Suprapubic skin (tissue), 4 donors: Measurements from ENCODE around the gene RGL2. TPM values are rescaled to one million over a fixed set of nuclear protein-coding genes. Genes with fewer than 3 reads are reported as not detected.
A peak's percentile ranks its signal among the peaks of the same experiment; 100 is the strongest.

ENCODE experiments used
- DNase-seq, 2 donors: peaks; one replicate each; pipeline ENCODE4 v3.0.0-alpha.2; 2019; ENCODE audit warnings: low spot score in 2 of 2
- H3K27ac ChIP-seq: fragments of 200-600 bp; sonication (generic); one replicate; pipeline ENCODE4 v1.5.1; 2019
- H3K27me3 ChIP-seq: fragments of 200-600 bp; sonication (generic); one replicate; pipeline ENCODE4 v1.5.1; 2019
- H3K36me3 ChIP-seq: fragments of 200-600 bp; sonication (generic); one replicate; pipeline ENCODE4 v1.5.1; 2019
- H3K4me1 ChIP-seq: fragments of 200-600 bp; sonication (generic); one replicate; pipeline ENCODE4 v1.5.1; 2019
- H3K4me3 ChIP-seq: fragments of 200-600 bp; sonication (generic); one replicate; pipeline ENCODE4 v1.5.1; 2019; ENCODE audit warnings: mild to moderate bottlenecking
- H3K9me3 ChIP-seq: fragments of 200-600 bp; sonication (generic); one replicate; pipeline ENCODE4 v1.5.1; 2019
- EP300 ChIP-seq: sonication (generic); formaldehyde crosslinking; IDR thresholded peaks from one replicate; pipeline ENCODE4 v1.6.1; 2017; ENCODE audit warnings: antibody characterized with exemption
- POLR2A ChIP-seq, 2 donors: fragments of 450-650 bp; IDR thresholded peaks; one replicate each; pipeline ENCODE4 v1.6.1; 2017; ENCODE audit warnings: antibody characterized with exemption in 2 of 2, mild to moderate bottlenecking in 2 of 2, moderate library complexity in 2 of 2
- POLR2AphosphoS5 ChIP-seq, 3 donors: sonication (generic); formaldehyde crosslinking; IDR thresholded peaks; one replicate each; pipeline ENCODE4 v1.6.1; 2017; ENCODE audit warnings: antibody characterized with exemption in 3 of 3
- WGBS: methylation state at CpG from one replicate; pipeline ENCODE4 v1.1.5; 2018; 5-methylcytosine and 5-hydroxymethylcytosine counted together
- total RNA-seq, 4 donors: library from RNA; depleted of rRNA; stranded (reverse); fragments of >200 nt; gene quantifications; one replicate each; pipeline ENCODE4 v1.1.0, GENCODE V29; 2016
- TF ChIP-seq, protein P1 (sequence below), 2 donors: fragments of 200-600 bp in 1 of 2; fragments of 450-650 bp in 1 of 2; sonication (generic) in 1 of 2; IDR thresholded peaks; one replicate each; pipeline ENCODE4 v1.5.1; 2016 to 2019; ENCODE audit warnings: antibody characterized with exemption in 2 of 2, mild to moderate bottlenecking in 1 of 2, moderate library complexity in 1 of 2

RGL2 gene
- total RNA-seq, 4 donors from 2014 or later: 80.8 to 118 (median 96.6) TPM

DNA sequence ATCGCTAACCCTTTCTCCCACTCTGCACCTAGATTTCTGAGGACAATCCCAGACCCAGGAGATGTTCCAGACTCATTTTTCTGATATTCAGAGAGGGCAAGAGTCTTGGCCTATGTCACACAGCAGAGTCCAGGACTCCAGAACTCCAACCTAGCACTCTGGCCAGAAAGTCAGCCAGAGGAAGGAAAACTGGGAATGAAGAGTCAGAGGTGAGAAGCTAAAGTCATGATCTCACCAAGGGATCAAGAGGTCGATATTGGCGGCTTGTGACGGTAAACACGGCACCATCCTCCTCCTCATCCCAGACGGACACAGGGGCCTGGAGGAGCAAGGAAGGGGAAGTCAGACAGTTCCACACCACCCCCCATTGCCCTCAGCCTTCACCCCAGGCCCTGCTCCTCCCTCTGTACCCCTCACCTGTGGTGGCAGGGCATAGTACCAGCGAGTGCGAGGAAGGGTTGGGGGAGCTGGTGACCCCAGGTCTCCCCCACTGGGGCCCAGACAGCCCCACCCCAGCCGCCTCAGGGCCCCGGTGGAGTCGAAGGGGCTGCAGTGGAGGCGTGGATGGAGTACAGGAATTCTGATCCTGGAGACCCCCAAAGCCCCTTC lies 1.8 kb downstream of the RGL2 start:
- peaks cover 44% of the 10 kb centered on the region for H3K36me3 ChIP-seq
- peak in 1 of 2 donors; percentile 70 for DNase-seq
- H3K27me3 ChIP-seq: no peaks in the 10 kb centered on the region
- H3K4me1 ChIP-seq: peaks cover 40% of the 10 kb centered on the region
- peak overlapping the region; percentile 86 for H3K4me3 ChIP-seq
- peak overlapping the region; percentile 96 for H3K27ac ChIP-seq
- 70% methylated on average over 6 of the region's 12 CpGs for WGBS
- no peaks in the 10 kb centered on the region for H3K9me3 ChIP-seq
- no peak for TF ChIP-seq EP300
- TF ChIP-seq POLR2A (IDR thresholded peaks at IDR 0.05): no peak
- TF ChIP-seq, protein P1, sequence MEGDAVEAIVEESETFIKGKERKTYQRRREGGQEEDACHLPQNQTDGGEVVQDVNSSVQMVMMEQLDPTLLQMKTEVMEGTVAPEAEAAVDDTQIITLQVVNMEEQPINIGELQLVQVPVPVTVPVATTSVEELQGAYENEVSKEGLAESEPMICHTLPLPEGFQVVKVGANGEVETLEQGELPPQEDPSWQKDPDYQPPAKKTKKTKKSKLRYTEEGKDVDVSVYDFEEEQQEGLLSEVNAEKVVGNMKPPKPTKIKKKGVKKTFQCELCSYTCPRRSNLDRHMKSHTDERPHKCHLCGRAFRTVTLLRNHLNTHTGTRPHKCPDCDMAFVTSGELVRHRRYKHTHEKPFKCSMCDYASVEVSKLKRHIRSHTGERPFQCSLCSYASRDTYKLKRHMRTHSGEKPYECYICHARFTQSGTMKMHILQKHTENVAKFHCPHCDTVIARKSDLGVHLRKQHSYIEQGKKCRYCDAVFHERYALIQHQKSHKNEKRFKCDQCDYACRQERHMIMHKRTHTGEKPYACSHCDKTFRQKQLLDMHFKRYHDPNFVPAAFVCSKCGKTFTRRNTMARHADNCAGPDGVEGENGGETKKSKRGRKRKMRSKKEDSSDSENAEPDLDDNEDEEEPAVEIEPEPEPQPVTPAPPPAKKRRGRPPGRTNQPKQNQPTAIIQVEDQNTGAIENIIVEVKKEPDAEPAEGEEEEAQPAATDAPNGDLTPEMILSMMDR (IDR thresholded peaks at IDR 0.05): no peak
- no peak for TF ChIP-seq POLR2AphosphoS5 (IDR thresholded peaks at IDR 0.05)

DNA sequence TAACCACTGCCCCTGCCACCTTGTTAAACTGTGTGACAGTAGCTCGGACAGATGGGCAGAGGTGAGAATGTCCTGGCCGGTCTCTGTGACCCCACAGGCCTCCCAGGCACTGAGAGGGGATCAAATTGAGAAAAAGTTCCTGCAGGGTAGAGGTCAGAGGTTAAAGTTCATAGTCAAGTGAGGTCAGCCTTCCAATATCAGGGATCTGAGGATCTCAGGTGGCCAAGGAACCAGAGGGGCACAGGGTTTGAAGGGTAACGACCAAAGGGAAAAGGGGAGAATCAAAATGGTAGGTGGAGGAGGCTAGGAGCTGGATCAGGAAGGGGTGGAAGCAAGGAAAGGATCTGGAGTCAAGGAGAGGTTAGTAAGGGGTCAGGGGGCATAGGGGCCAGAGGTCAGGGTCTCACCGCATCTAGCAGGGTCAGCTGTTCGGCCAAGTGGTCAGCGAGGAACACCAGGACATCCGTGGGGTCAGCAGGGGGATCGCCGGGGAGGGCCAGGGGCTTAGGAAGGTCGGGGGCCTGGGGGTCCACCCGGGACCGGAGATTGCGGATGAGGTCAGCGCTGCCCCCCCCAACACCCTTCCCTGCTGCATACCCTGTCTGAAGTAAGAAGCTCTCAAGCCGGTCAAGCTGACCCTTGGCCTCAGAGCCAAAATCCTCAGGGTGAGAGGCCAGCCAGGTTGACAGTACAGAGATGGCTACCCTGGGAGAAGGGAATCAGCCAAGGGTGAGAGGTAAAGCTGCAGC lies 2.9 kb downstream of the RGL2 start:
- H3K27ac ChIP-seq: no peak overlapping the region
- 77% methylated on average over 12 of the region's 15 CpGs for WGBS
- H3K27me3 ChIP-seq: no peaks in the 10 kb centered on the region
- no peak for DNase-seq
- H3K4me1 ChIP-seq: peaks cover 34% of the 10 kb centered on the region
- no peak overlapping the region for H3K4me3 ChIP-seq
- TF ChIP-seq POLR2A (IDR thresholded peaks at IDR 0.05) (no peak), POLR2AphosphoS5 (IDR thresholded peaks at IDR 0.05) (no peak), EP300 (no peak)
- TF ChIP-seq, protein P1 (IDR thresholded peaks at IDR 0.05): no peak
- H3K9me3 ChIP-seq: no peaks in the 10 kb centered on the region
- peaks cover 53% of the 10 kb centered on the region for H3K36me3 ChIP-seq

DNA sequence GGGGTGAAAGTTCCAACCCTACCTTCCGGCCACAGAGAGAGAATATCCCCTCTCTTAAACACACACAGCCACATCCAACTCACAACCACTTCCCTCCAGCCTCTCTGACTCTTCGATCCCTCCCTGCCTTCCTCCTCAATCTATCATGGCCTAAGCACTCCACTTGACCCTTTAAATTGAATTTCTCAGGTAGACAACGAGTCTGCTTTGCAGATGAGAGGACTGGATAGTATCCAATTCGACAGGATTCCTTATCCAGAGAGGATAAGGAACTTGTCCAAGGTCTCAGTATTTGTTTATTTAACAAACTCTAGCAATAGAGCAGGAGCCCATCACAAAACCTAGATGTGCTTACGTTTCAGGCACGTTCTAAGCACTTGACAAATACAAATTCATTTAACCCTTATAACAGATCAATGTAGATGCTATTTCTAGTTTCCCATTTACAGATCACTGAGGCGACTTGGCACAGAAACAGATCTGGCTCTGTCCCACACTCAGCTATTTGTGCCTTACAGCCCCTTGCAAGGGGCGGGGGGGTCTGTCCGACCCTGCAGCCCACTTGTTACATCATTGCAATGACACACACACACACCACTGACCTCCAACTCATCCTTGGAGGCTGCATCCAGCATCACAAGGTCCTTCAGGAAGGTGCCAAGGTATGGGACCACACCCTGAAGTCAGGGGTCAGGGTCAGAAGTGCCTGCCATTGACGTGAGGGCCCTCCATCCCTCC lies 4.5 kb downstream of the RGL2 start:
- Histone ChIP-seq H3K4me3 (no peak overlapping the region), H3K27ac (no peak overlapping the region), H3K27me3 (no peaks in the 10 kb centered on the region), H3K9me3 (no peaks in the 10 kb centered on the region), H3K36me3 (peaks cover 53% of the 10 kb centered on the region), H3K4me1 (peaks cover 36% of the 10 kb centered on the region)
- TF ChIP-seq POLR2AphosphoS5 (IDR thresholded peaks at IDR 0.05) (no peak), EP300 (no peak), POLR2A (IDR thresholded peaks at IDR 0.05) (no peak)
- TF ChIP-seq, protein P1 (IDR thresholded peaks at IDR 0.05): no peak
- no peak for DNase-seq
- 73% methylated on average over 10 of the region's 10 CpGs for WGBS

DNA sequence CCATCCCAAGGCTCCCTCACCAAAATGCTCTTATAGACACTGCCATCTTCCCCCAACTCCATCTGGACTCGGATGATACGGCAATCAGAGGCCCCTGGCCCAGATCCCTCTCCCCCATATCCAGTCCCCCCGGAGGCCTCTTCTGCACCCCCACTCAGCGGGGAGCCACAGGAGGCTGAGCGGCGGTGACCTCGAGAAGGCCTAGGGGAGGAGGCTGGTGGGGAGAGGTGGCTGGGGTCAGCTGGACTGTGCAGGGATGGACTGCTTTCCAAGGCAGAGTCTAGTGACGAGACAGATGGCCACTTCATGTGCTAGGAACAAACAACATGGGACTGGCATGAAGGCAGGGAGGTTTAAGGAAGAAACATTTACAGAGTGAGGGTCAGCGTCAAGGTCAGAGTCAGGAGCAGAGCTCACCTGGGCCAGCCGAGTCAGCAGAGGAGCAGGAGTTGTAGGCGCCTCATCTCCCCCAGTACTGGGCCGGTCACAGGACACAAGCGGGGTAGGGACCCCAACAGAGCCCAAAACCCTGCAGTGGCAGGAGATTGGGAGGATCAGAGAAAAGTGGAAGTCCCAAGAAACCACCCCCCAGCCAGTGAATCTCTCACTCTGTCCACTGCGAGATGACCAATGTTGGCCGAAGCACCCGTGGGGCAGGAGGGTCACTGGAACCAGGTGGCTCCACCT lies 5.6 kb downstream of the RGL2 start:
- TF ChIP-seq EP300 (no peak), POLR2AphosphoS5 (IDR thresholded peaks at IDR 0.05) (no peak), POLR2A (IDR thresholded peaks at IDR 0.05) (no peak)
- TF ChIP-seq, protein P1 (IDR thresholded peaks at IDR 0.05): no peak
- no peak for DNase-seq
- 84% methylated on average over 16 of the region's 16 CpGs for WGBS
- no peak overlapping the region for H3K4me3 ChIP-seq
- H3K27ac ChIP-seq: no peak overlapping the region
- H3K27me3 ChIP-seq: no peaks in the 10 kb centered on the region
- peaks cover 53% of the 10 kb centered on the region for H3K36me3 ChIP-seq
- H3K4me1 ChIP-seq: peaks cover 39% of the 10 kb centered on the region
- no peaks in the 10 kb centered on the region for H3K9me3 ChIP-seq
